T-cell (primary cell): ENCODE measurements around the gene SYNPO. TPM values are rescaled to one million over a fixed set of nuclear protein-coding genes. Genes with fewer than 3 reads are reported as not detected.

Source experiments
- ATAC-seq, 4 experiments: fragments of 200-7000 bp in 3 of 4; fragments of 150-1000 bp in 1 of 4; cut with Tn5 transposase; replicated peaks in 1 of 4; 1 replicate in 3 of 4; 2 replicates in 1 of 4; pipeline ENCODE4 v1.10.0; 2021; ENCODE audit warnings: moderate library complexity in 3 of 4, mild to moderate bottlenecking in 2 of 4, moderate number of reproducible peaks in 1 of 4
- CTCF ChIA-PET, 2 donors: fragments of 300-600 bp; sonication (Branson Sonifier 250); formaldehyde crosslinking; loops; one replicate each; lab custom pipeline; 2022; ENCODE audit warnings: antibody characterized with exemption in 2 of 2; lab: Charles Lee
- POLR2A ChIA-PET, 2 donors: fragments of 300-600 bp; sonication (Branson Sonifier 250); formaldehyde crosslinking; loops; one replicate each; lab custom pipeline; 2022; ENCODE audit warnings: antibody characterized with exemption in 2 of 2; lab: Charles Lee
- DNase-seq, 35 experiments: peaks; one replicate each; pipeline versions ENCODE4 v3.0.0 to v3.0.0-alpha.2; 2013 to 2023
- H3K27ac ChIP-seq: one replicate; pipeline ENCODE4 v1.5.1; 2013; ENCODE audit warnings: low read length
- H3K27me3 ChIP-seq, 2 experiments: replicated peaks in 1 of 2; 1 replicate in 1 of 2; 2 replicates in 1 of 2; pipeline versions ENCODE4 v1.6.1 to v1.7.0; 2013; ENCODE audit warnings: low read length in 1 of 2, mixed read lengths in 1 of 2; ENCODE audit not compliant: control insufficient read depth in 2 of 2, insufficient read depth in 2 of 2; ENCODE audit errors: extremely low read depth in 1 of 2
- H3K36me3 ChIP-seq, 2 donors: 1 replicate in 1 of 2; 2 replicates in 1 of 2; pipeline versions ENCODE4 v1.6.1 to v1.7.0; 2013; ENCODE audit warnings: low read length in 1 of 2; ENCODE audit not compliant: control insufficient read depth in 2 of 2, insufficient read depth in 1 of 2; ENCODE audit errors: extremely low read depth in 1 of 2
- H3K4me1 ChIP-seq, 2 experiments: 1 replicate in 1 of 2; 2 replicates in 1 of 2; pipeline versions ENCODE4 v1.6.1 to v1.7.0; 2013; ENCODE audit warnings: low read length in 2 of 2, mixed read lengths in 1 of 2; ENCODE audit not compliant: insufficient read depth in 2 of 2, control insufficient read depth in 1 of 2; ENCODE audit errors: extremely low read depth in 1 of 2
- H3K4me3 ChIP-seq, 2 donors: 1 replicate in 1 of 2; 2 replicates in 1 of 2; pipeline versions ENCODE4 v1.5.1 to v1.7.0; 2013; ENCODE audit warnings: mild to moderate bottlenecking in 2 of 2, low read length in 1 of 2, moderate library complexity in 1 of 2; ENCODE audit not compliant: control insufficient read depth in 1 of 2; ENCODE audit errors: extremely low read depth in 1 of 2
- H3K9me3 ChIP-seq: 2 replicates; pipeline ENCODE4 v1.7.0; 2013
- H3K27ac Mint-ChIP-seq, 2 donors: one replicate each; pipeline ENCODE4 v1.8.0; 2020 to 2021; ENCODE audit warnings: mild to moderate bottlenecking in 2 of 2, mixed read lengths in 2 of 2
- H3K27me3 Mint-ChIP-seq, 2 donors: one replicate each; pipeline ENCODE4 v1.8.0; 2021 to 2022; ENCODE audit warnings: mixed read lengths in 2 of 2
- H3K36me3 Mint-ChIP-seq: one replicate; pipeline ENCODE4 v1.8.0; 2021; ENCODE audit warnings: mixed read lengths
- H3K4me1 Mint-ChIP-seq, 3 donors: one replicate each; pipeline ENCODE4 v1.8.0; 2020 to 2022; ENCODE audit warnings: mixed read lengths in 3 of 3, mild to moderate bottlenecking in 1 of 3
- H3K4me3 Mint-ChIP-seq, 3 donors: one replicate each; pipeline ENCODE4 v1.8.0; 2020 to 2022; ENCODE audit warnings: mild to moderate bottlenecking in 3 of 3, mixed read lengths in 3 of 3, moderate library complexity in 3 of 3
- H3K9me3 Mint-ChIP-seq, 3 donors: one replicate each; pipeline ENCODE4 v1.8.0; 2020 to 2022; ENCODE audit warnings: mixed read lengths in 3 of 3
- WGBS: methylation state at CpG from one replicate; pipeline ENCODE4 v1.1.5; 2013; ENCODE audit warnings: missing lambda C conversion rate; ENCODE audit not compliant: insufficient coverage; 5-methylcytosine and 5-hydroxymethylcytosine counted together
- total RNA-seq, 35 experiments: library from RNA in 6 of 35; stranded (reverse) in 6 of 35; fragments of 120-200 nt in 1 of 35; gene quantifications; one replicate each; pipeline versions ENCODE4 v1.2.1 to v1.2.4 and lab custom pipeline; 2013 to 2026

Gene SYNPO
- 1 to 10 TPM in 3 of 5 donors, under 1 TPM in 2; 0.09 to 1.9 (median 1.0) TPM for total RNA-seq
- 0.26 TPM for total RNA-seq (2013)
- total RNA-seq (lab: John Stamatoyannopoulos, UW) = 0 to 1.7 (median 0.19) reads per million in 29 experiments

- Histone ChIP-seq H3K27me3 (peaks cover 0 to 30% of the 10 kb centered on the region in 2 experiments), H3K27ac (no peak within 1 kb of the TSS), H3K9me3 (no peaks in the 10 kb centered on the region), H3K4me3 (no peak within 1 kb of the TSS), H3K4me1 (no peaks in the 10 kb centered on the region), H3K36me3 (no peaks in the 10 kb centered on the region)
- Mint-ChIP-seq H3K9me3 (no peaks in the 10 kb centered on the region), H3K27ac (no peak within 1 kb of the TSS), H3K27me3 (peaks cover 15 to 18% of the 10 kb centered on the region in 2 donors), H3K4me3 (no peak within 1 kb of the TSS), H3K4me1 (no peaks in the 10 kb centered on the region), H3K36me3 (no peaks in the 10 kb centered on the region)
- CTCF ChIA-PET = no interaction called here
- POLR2A ChIA-PET = no interaction called here
- DNase-seq (no peak), ATAC-seq (no peak)
- WGBS = 81% methylated on average over 13 of the region's 14 CpGs
These were observed at the start of gene SYNPO for GRCh38 chr5:150640311-150641005. SYNPO (plus strand) TSS chr5:150640660; CDS start chr5:150648276, 7,616 bp downstream.

DNA sequence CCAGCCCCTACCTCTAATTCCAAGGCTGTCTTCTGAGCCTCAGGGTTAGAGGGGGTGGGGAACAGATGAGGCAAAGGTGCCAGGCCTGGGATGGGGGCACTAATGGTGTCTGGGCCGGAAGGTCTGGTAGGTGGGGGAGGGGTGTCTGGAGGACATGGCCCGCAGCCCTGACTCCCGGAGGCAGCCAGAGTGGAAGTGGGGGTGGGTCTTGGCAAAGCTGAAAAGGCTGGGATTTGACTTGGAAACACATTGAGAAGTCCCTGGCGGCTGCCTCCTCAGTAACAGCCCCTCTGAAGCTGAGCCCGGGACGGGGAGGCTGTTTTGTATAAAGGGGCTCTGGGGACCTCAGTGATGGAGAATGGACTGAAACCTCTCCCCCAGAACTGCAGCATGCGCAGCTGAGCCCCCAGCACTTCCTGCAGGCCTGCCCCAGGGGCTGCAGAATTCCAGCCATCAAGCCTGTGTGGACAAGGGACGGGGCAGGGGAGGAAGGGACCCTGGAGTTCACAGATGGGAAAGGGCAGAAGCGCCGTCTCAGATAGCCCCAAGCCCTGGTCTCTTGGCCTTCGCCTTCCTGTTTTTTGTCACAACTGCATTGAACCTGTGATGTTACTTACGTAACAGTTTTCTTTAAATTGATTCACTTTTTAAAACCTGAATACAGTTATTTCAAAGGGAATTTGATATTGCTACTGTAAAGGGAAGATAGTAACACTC, 49.3 kb upstream of the SYNPO start:
- ChIA-PET CTCF (no interaction called here), POLR2A (no interaction called here)
- Histone ChIP-seq H3K36me3 (no peaks in the 10 kb centered on the region), H3K4me1 (no peaks in the 10 kb centered on the region), H3K9me3 (no peaks in the 10 kb centered on the region), H3K27me3 (peaks cover 0 to 14% of the 10 kb centered on the region in 2 experiments), H3K4me3 (no peak overlapping the region), H3K27ac (no peak overlapping the region)
- ATAC-seq (no peak), DNase-seq (no peak)
- H3K9me3 Mint-ChIP-seq = no peaks in the 10 kb centered on the region
- H3K27ac Mint-ChIP-seq = no peak overlapping the region
- no peaks in the 10 kb centered on the region for H3K4me1 Mint-ChIP-seq
- peaks cover 0 to 3% of the 10 kb centered on the region in 2 donors for H3K27me3 Mint-ChIP-seq
- H3K36me3 Mint-ChIP-seq = no peaks in the 10 kb centered on the region
- H3K4me3 Mint-ChIP-seq = no peak overlapping the region
- WGBS = 85% methylated on average over 4 of the region's 12 CpGs

DNA sequence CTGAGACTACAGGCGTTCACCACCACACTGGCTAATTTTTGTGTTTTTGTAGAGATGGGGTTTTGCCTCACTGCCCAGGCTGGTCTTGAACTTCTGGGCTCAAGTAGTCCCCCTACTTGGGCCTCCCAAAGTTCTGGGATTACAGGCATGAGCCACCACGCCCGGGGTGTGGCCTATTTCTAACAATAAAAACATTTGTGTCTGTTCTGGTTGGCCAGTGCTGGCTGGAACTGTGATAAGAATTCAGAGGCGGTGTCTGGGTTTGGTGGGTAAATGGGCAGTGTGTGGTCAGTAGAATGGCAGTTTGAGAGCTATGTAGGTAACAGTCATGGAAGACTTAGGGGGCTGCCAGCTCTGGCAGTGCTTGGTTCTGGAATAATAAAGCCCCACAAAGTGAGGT, 46.9 kb upstream of the SYNPO start:
- no peaks in the 10 kb centered on the region for H3K9me3 Mint-ChIP-seq
- no peak overlapping the region for H3K27ac Mint-ChIP-seq
- DNase-seq = no peak
- peaks cover 0 to 3% of the 10 kb centered on the region in 2 donors for H3K27me3 Mint-ChIP-seq
- no peaks in the 10 kb centered on the region for H3K36me3 ChIP-seq
- H3K4me1 ChIP-seq = no peaks in the 10 kb centered on the region
- peaks cover 0 to 8% of the 10 kb centered on the region in 2 experiments for H3K27me3 ChIP-seq
- CTCF ChIA-PET = no interaction called here
- H3K4me1 Mint-ChIP-seq = no peaks in the 10 kb centered on the region
- POLR2A ChIA-PET = no interaction called here
- WGBS = 84% methylated on average over 3 of the region's 4 CpGs
- H3K36me3 Mint-ChIP-seq = no peaks in the 10 kb centered on the region
- ATAC-seq = no peak
- H3K4me3 Mint-ChIP-seq = no peak overlapping the region
- H3K4me3 ChIP-seq = no peak overlapping the region
- H3K9me3 ChIP-seq = no peaks in the 10 kb centered on the region
- no peak overlapping the region for H3K27ac ChIP-seq

- CTCF ChIA-PET = no interaction called here
These were observed 46.5 kb upstream of the SYNPO start for GRCh38 chr5:150593996-150594395.

GRCh38 chr5:150595466-150596031, 44.9 kb upstream of the SYNPO start:
- Histone ChIP-seq H3K27me3 (peaks cover 0 to 15% of the 10 kb centered on the region in 2 experiments), H3K36me3 (no peaks in the 10 kb centered on the region), H3K4me3 (no peak overlapping the region), H3K27ac (no peak overlapping the region), H3K4me1 (no peaks in the 10 kb centered on the region), H3K9me3 (no peaks in the 10 kb centered on the region)
- Mint-ChIP-seq H3K36me3 (no peaks in the 10 kb centered on the region), H3K27me3 (peaks cover 0 to 2% of the 10 kb centered on the region in 2 donors), H3K4me3 (no peak overlapping the region), H3K4me1 (no peaks in the 10 kb centered on the region), H3K9me3 (no peaks in the 10 kb centered on the region), H3K27ac (no peak overlapping the region)
- ChIA-PET CTCF (no interaction called here), POLR2A (no interaction called here)
- ATAC-seq (no peak), DNase-seq (no peak)
- 83% methylated on average over 7 of the region's 12 CpGs for WGBS

More at GRCh38 chr5:150593996-150594395, 46.5 kb upstream of the SYNPO start:
- Histone ChIP-seq H3K27ac (no peak overlapping the region), H3K9me3 (no peaks in the 10 kb centered on the region), H3K36me3 (no peaks in the 10 kb centered on the region), H3K4me1 (no peaks in the 10 kb centered on the region), H3K27me3 (peaks cover 0 to 8% of the 10 kb centered on the region in 2 experiments), H3K4me3 (no peak overlapping the region)
- POLR2A ChIA-PET = no interaction called here
- Mint-ChIP-seq H3K27ac (no peak overlapping the region), H3K4me3 (no peak overlapping the region), H3K9me3 (no peaks in the 10 kb centered on the region), H3K36me3 (no peaks in the 10 kb centered on the region), H3K4me1 (no peaks in the 10 kb centered on the region), H3K27me3 (peaks cover 0 to 3% of the 10 kb centered on the region in 2 donors)
- WGBS = 82% methylated on average over 7 of the region's 7 CpGs
- DNase-seq (no peak), ATAC-seq (no peak)

DNA sequence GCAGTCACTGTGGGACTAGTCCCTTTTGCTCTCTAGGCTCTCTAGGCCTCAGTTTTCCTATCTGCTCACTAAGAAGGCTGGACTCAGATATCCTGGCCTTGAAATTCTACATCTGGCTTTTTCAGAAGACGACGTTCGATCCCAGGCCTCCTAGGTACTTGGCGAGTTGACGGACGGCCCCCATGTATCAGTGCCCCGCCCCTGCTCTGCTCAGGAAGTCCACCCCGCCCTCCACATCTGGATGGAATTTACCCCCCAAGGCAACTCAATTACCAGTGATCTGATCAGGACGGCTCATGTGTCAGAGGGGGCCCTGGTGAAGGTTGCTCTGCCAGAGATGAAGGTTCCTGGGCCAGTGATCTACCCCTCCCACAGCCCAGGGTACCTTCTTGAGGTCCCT, 44.1 kb upstream of the SYNPO start:
- Histone ChIP-seq H3K4me3 (no peak overlapping the region), H3K27me3 (peaks cover 0 to 15% of the 10 kb centered on the region in 2 experiments), H3K9me3 (no peaks in the 10 kb centered on the region), H3K27ac (no peak overlapping the region), H3K4me1 (no peaks in the 10 kb centered on the region), H3K36me3 (no peaks in the 10 kb centered on the region)
- WGBS = 60% methylated on average over 1 of the region's 9 CpGs
- peaks cover 0 to 2% of the 10 kb centered on the region in 2 donors for H3K27me3 Mint-ChIP-seq
- H3K4me1 Mint-ChIP-seq = no peaks in the 10 kb centered on the region
- ATAC-seq (no peak), DNase-seq (no peak)
- H3K27ac Mint-ChIP-seq = no peak overlapping the region
- H3K9me3 Mint-ChIP-seq = no peaks in the 10 kb centered on the region
- CTCF ChIA-PET = no interaction called here
- H3K4me3 Mint-ChIP-seq = no peak overlapping the region
- H3K36me3 Mint-ChIP-seq = no peaks in the 10 kb centered on the region
- POLR2A ChIA-PET = no interaction called here
